HG02970 (cell line): Measurements from ENCODE around the gene FAM110A.
"Not testable (repeated sequence)": the region's sequence is repeated elsewhere in the genome, so short reads cannot be mapped to it uniquely, and the experiment has no call there.

Experiments
- ATAC-seq: cut with Tn5 transposase; IDR thresholded peaks from one replicate; pipeline ENCODE4 v1.9.1; 2021; ENCODE audit warnings: mild to moderate bottlenecking, moderate library complexity, moderate number of reproducible peaks; ENCODE audit not compliant: unreplicated experiment, low FRiP score

Gene FAM110A

GRCh38 chr20:891706-892080 lies 58.2 kb downstream of the FAM110A start:
- ATAC-seq: no peak

- ATAC-seq: not testable (repeated sequence)
Observed at GRCh38 chr20:892371-892770, 58.9 kb downstream of the FAM110A start.
